Measurements from ENCODE around the gene OR4D6. TPM values are rescaled to one million over a fixed set of nuclear protein-coding genes. Genes with fewer than 3 reads are reported as not detected.

Gene OR4D6
- total RNA-seq = not detected

DNA sequence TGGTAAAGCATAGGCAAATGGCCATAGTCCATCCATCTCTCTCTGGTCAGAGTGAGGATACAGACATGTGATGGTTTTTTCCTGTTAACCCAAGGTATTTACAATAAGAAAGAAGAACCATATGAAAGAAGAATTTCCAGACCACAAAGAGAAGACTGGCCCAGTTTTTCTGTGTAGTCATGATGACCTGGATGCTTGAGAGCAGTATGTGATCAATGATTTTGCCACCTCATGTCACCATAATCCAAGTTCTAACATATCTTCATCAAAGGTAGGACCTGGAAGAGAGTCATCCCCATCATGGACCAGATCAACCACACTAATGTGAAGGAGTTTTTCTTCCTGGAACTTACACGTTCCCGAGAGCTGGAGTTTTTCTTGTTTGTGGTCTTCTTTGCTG lies at the start of gene OR4D6:
Gene OR4D6, plus strand, starts transcription at position 301 of the 400 bp plus-strand sequence. Its CDS starts 0 bp downstream, at position 301.
- Histone ChIP-seq H3K4me3 (no peak within 1 kb of the TSS), H3K4me1 (no peaks in the 10 kb centered on the region), H3K27me3 (no peaks in the 10 kb centered on the region), H3K36me3 (no peaks in the 10 kb centered on the region), H3K27ac (no peak within 1 kb of the TSS), H3K9me3 (no peaks in the 10 kb centered on the region)
- TF ChIP-seq CTCF (IDR thresholded peaks at IDR 0.05) (no peak), POLR2A (IDR thresholded peaks at IDR 0.05) (no peak), EP300 (IDR thresholded peaks at IDR 0.05) (no peak), POLR2AphosphoS5 (IDR thresholded peaks at IDR 0.05) (no peak)
- 84 to 100% methylated on average over 2 of the region's 2 CpGs for WGBS, 2 donors (ENCODE audit: low coverage in 1 of 2)
- ATAC-seq = no peak

- WGBS, 2 donors (ENCODE audit: low coverage in 1 of 2) = 64 to 69% methylated on average over 2 of the region's 2 CpGs
- no peak for TF ChIP-seq CTCF (IDR thresholded peaks at IDR 0.05)
- TF ChIP-seq EP300 (IDR thresholded peaks at IDR 0.05) = no peak
- TF ChIP-seq POLR2AphosphoS5 (IDR thresholded peaks at IDR 0.05) = no peak
- TF ChIP-seq POLR2A (IDR thresholded peaks at IDR 0.05) = no peak
- peaks cover 8% of the 10 kb centered on the region for H3K27me3 ChIP-seq
- no peak overlapping the region for H3K27ac ChIP-seq
- peaks cover 0 to 23% (median 0%) of the 10 kb centered on the region in 3 donors for H3K9me3 ChIP-seq
- ATAC-seq = no peak
- no peaks in the 10 kb centered on the region for H3K36me3 ChIP-seq
- no peak overlapping the region for H3K4me3 ChIP-seq
- H3K4me1 ChIP-seq = no peaks in the 10 kb centered on the region
Observed at GRCh38 chr11:59413646-59414045, 43.1 kb upstream of the OR4D6 start.

DNA sequence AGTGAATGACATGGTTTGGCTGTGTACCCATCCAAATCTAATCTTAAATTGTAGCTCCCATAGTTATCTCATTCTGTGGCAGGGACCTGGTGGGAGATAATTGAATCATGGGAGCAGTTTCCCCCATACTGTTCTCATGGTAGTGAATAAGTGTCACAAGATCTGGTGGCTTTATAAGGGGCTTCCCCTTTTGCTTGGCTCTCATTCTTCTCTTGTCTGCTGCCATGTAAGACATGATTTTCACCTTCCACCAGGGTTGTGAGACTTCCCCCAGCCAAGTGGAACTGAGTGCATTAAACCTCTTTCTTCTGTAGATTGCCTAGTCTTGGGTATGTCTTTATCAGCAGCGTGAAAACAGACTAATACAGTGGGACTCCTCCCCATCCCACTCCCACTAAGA lies 41.6 kb upstream of the OR4D6 start:
- no peak for TF ChIP-seq EP300 (IDR thresholded peaks at IDR 0.05)
- TF ChIP-seq CTCF (IDR thresholded peaks at IDR 0.05) = no peak
- TF ChIP-seq POLR2A (IDR thresholded peaks at IDR 0.05) = no peak
- TF ChIP-seq POLR2AphosphoS5 (IDR thresholded peaks at IDR 0.05) = no peak
- Histone ChIP-seq H3K27me3 (peaks cover 8% of the 10 kb centered on the region), H3K4me1 (no peaks in the 10 kb centered on the region), H3K9me3 (peaks cover 0 to 10% (median 0%) of the 10 kb centered on the region in 3 donors), H3K36me3 (no peaks in the 10 kb centered on the region), H3K4me3 (no peak overlapping the region), H3K27ac (no peak overlapping the region)
- ATAC-seq = no peak
- WGBS, 2 donors (ENCODE audit: low coverage in 1 of 2) = no CpG with 5 or more reads among the region's 1 CpG

- TF ChIP-seq EP300 (IDR thresholded peaks at IDR 0.05) (no peak), POLR2A (IDR thresholded peaks at IDR 0.05) (no peak), POLR2AphosphoS5 (IDR thresholded peaks at IDR 0.05) (no peak), CTCF (IDR thresholded peaks at IDR 0.05) (no peak)
- H3K9me3 ChIP-seq = no peaks in the 10 kb centered on the region
- no peaks in the 10 kb centered on the region for H3K36me3 ChIP-seq
- no peak for ATAC-seq
- H3K27ac ChIP-seq = no peak overlapping the region
- 88 to 93% methylated on average over 5 of the region's 5 CpGs for WGBS, 2 donors (ENCODE audit: low coverage in 1 of 2)
- no peaks in the 10 kb centered on the region for H3K4me1 ChIP-seq
- H3K27me3 ChIP-seq = peaks cover 8% of the 10 kb centered on the region
- no peak overlapping the region for H3K4me3 ChIP-seq
Observed at GRCh38 chr11:59416613-59417012, 40.1 kb upstream of the OR4D6 start.

DNA sequence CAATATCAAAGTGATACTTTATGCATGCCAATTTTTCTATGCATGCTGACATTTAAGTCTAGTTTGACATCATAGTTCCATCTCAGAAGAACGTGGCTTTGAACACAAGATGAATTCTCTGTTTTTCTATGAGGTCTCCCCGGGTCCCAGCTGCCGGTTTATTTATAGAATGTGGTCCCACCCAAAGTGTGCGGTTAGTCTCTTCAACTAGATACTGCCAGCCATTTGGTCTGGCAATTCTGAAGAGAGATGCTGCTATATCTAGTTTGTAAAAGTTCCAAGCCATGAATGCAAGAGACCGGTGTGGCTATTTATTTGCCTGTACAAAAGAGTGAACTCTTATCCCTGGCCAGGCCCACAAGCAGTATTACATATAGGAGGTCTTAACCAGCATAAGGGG lies 39.7 kb upstream of the OR4D6 start:
- no peak for ATAC-seq
- Histone ChIP-seq H3K4me1 (no peaks in the 10 kb centered on the region), H3K4me3 (no peak overlapping the region), H3K36me3 (no peaks in the 10 kb centered on the region), H3K9me3 (no peaks in the 10 kb centered on the region), H3K27ac (no peak overlapping the region), H3K27me3 (peaks cover 8% of the 10 kb centered on the region)
- 31 to 64% methylated on average over 3 to 5 of the region's 5 CpGs for WGBS, 2 donors (ENCODE audit: low coverage in 1 of 2)
- TF ChIP-seq CTCF (IDR thresholded peaks at IDR 0.05) (no peak), EP300 (IDR thresholded peaks at IDR 0.05) (no peak), POLR2A (IDR thresholded peaks at IDR 0.05) (no peak), POLR2AphosphoS5 (IDR thresholded peaks at IDR 0.05) (no peak)
